Karpas-422 (cell line): ENCODE measurements around the gene INAVA. TPM values are rescaled to one million over a fixed set of nuclear protein-coding genes. Genes with fewer than 3 reads are reported as not detected.

Experiments used
- DNase-seq: peaks from one replicate; pipeline ENCODE4 v3.0.0-alpha.2; 2015
- H2AFZ ChIP-seq: fragments of 200-600 bp; sonication (generic); 2 replicates; pipeline ENCODE4 v1.6.1; 2014; ENCODE audit warnings: antibody characterized with exemption, low read length, mixed read lengths
- H3K27ac ChIP-seq: fragments of 200-600 bp; sonication (generic); 2 replicates; pipeline ENCODE4 v1.5.1; 2014; ENCODE audit warnings: mild to moderate bottlenecking, low read length, moderate library complexity
- H3K27me3 ChIP-seq: fragments of 200-600 bp; sonication (generic); 2 replicates; pipeline ENCODE4 v1.6.1; 2014; ENCODE audit warnings: low read length, mixed read lengths
- H3K36me3 ChIP-seq: fragments of 200-600 bp; sonication (generic); 2 replicates; pipeline ENCODE4 v1.6.1; 2014; ENCODE audit warnings: low read length, mixed read lengths; ENCODE audit not compliant: insufficient read depth
- H3K4me1 ChIP-seq: fragments of 200-600 bp; sonication (generic); 2 replicates; pipeline ENCODE4 v1.6.1; 2014; ENCODE audit warnings: mild to moderate bottlenecking, low read length, mixed read lengths
- H3K4me2 ChIP-seq: fragments of 200-600 bp; sonication (generic); 2 replicates; pipeline ENCODE4 v1.6.1; 2014; ENCODE audit warnings: low read length, low read depth, mild to moderate bottlenecking; ENCODE audit not compliant: poor library complexity, severe bottlenecking
- H3K4me3 ChIP-seq: fragments of 200-600 bp; sonication (generic); 2 replicates; pipeline ENCODE4 v1.5.1; 2014; ENCODE audit warnings: mild to moderate bottlenecking, antibody characterized with exemption, low read length, mixed read lengths
- H3K79me2 ChIP-seq: fragments of 200-600 bp; sonication (generic); 2 replicates; pipeline ENCODE4 v1.6.1; 2014; ENCODE audit warnings: mild to moderate bottlenecking, low read length, mixed read lengths
- H3K9ac ChIP-seq: fragments of 200-600 bp; sonication (generic); 2 replicates; pipeline ENCODE4 v1.6.0; 2014; ENCODE audit warnings: low read length
- H3K9me2 ChIP-seq: fragments of 200-600 bp; sonication (generic), shearing (Covaris generic); replicated peaks from 2 replicates; pipeline ENCODE4 v1.6.0; 2014; ENCODE audit warnings: mild to moderate bottlenecking, low read length, moderate library complexity; ENCODE audit not compliant: insufficient read depth
- H3K9me3 ChIP-seq: fragments of 300-700, 200-600 bp; sonication (generic); 2 replicates; pipeline ENCODE4 v1.6.1; 2014; ENCODE audit warnings: low read length, mixed read lengths
- H4K20me1 ChIP-seq: fragments of 200-600 bp; sonication (generic); 2 replicates; pipeline ENCODE4 v1.6.1; 2014; ENCODE audit warnings: mild to moderate bottlenecking, antibody characterized with exemption, low read length, low read depth; ENCODE audit not compliant: insufficient read depth
- total RNA-seq: library from RNA; depleted of rRNA; stranded (reverse); fragments of >200 nt; shearing (Covaris generic); gene quantifications from 2 replicates; pipeline ENCODE4 v1.2.3, GENCODE V29; 2014; ENCODE audit warnings: low replicate concordance

The INAVA gene
- total RNA-seq, 1 experiment from 2014 or later: not detected

DNA sequence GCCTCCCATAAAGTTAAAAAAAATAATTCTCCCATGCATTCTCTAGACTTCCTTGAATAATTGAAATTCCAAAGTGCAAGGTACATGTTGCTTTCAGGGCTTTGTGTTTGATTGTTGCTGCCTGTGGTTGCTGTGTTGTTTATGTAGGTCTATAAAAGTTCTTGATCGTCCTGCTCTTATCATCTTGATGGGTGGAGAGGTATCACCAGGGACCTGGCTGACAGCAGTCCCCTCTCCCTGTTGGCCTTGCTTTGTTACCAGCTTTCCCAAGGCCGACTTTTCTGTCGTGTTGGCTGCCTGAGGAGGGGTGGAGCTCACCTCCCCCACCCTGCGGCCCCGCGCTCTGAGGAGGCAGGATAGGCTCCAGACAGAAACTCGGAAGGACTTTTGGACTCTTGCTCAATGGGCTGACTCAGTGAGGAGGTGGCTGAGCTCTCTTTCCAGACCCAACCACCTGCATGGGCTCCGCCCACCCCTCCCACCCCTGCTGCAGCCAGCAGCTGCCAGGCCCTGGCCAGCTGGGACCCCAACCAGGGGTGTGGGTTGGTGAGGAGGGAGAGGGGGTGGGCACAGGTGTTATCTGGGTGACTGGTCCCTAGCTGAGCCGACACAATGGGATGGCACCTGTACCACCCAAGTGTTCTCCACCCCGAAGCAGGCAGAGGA is 2.0 kb downstream of the INAVA start:
- Histone ChIP-seq H3K9me3 (no peaks in the 10 kb centered on the region), H4K20me1 (peaks cover 4% of the 10 kb centered on the region; the same call in 1 of the 2 replicates), H3K79me2 (no peaks in the 10 kb centered on the region), H2AFZ (no peak overlapping the region), H3K4me3 (no peak overlapping the region), H3K27ac (no peak overlapping the region), H3K4me2 (no peak overlapping the region), H3K9me2 (no peaks in the 10 kb centered on the region), H3K4me1 (peaks cover 6% of the 10 kb centered on the region), H3K27me3 (no peaks in the 10 kb centered on the region), H3K9ac (no peak overlapping the region), H3K36me3 (no peaks in the 10 kb centered on the region)
- DNase-seq: no peak

DNA sequence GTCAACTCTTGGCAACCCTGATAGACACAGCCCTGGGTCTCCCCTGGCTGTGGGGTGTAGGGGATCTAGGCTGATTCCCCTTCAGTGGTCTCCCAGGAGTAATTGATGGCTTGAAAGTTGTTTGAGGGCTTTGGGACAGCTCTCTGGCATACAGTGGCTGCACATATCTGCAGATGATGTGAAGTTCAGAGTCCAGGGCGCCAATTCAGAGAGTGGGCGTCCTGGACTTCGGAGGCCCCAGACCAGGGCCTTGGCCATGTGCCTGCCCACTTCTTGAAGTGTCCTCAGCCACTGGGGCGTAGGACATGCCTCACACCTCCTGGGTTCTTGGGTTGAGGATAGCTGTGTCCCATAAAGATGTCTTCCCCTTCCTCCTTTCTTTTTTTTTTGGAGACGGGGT is 2.6 kb downstream of the INAVA start:
- no peak overlapping the region for H3K27ac ChIP-seq
- H2AFZ ChIP-seq: no peak overlapping the region
- no peaks in the 10 kb centered on the region for H3K9me2 ChIP-seq
- no peak for DNase-seq
- H3K4me3 ChIP-seq: no peak overlapping the region
- no peaks in the 10 kb centered on the region for H3K36me3 ChIP-seq
- no peaks in the 10 kb centered on the region for H3K27me3 ChIP-seq
- H3K79me2 ChIP-seq: no peaks in the 10 kb centered on the region
- no peak overlapping the region for H3K9ac ChIP-seq
- no peak overlapping the region for H3K4me2 ChIP-seq
- H4K20me1 ChIP-seq: peaks cover 4% of the 10 kb centered on the region; the same call in 1 of the 2 replicates
- peaks cover 6% of the 10 kb centered on the region for H3K4me1 ChIP-seq
- no peaks in the 10 kb centered on the region for H3K9me3 ChIP-seq

DNA sequence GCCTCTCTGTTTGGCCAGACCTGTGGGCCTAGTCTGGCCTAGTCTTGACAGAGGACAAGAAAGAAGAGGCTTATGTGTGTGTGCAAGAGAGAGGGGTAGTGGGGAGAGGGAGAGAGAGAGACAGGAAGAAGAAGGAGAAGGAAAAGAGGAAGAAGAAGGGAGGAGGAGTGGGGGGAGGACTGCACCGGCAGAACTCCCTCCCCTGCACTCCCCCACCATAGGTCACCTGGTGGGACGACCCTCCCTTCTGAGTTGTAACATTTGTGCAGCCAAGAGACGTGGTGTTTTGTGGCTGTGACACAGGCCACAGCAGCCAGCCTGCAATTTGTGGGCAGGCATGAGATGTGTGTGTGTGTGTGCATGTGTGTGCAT is 4.3 kb downstream of the INAVA start:
- Histone ChIP-seq H3K9ac (no peak overlapping the region), H3K27me3 (no peaks in the 10 kb centered on the region), H3K9me3 (no peaks in the 10 kb centered on the region), H3K4me1 (peaks cover 6% of the 10 kb centered on the region), H3K4me2 (no peak overlapping the region), H3K79me2 (no peaks in the 10 kb centered on the region), H3K9me2 (no peaks in the 10 kb centered on the region), H3K27ac (no peak overlapping the region), H3K4me3 (no peak overlapping the region), H4K20me1 (peaks cover 4% of the 10 kb centered on the region; the same call in 1 of the 2 replicates), H3K36me3 (no peaks in the 10 kb centered on the region), H2AFZ (no peak overlapping the region)
- DNase-seq: no peak

DNA sequence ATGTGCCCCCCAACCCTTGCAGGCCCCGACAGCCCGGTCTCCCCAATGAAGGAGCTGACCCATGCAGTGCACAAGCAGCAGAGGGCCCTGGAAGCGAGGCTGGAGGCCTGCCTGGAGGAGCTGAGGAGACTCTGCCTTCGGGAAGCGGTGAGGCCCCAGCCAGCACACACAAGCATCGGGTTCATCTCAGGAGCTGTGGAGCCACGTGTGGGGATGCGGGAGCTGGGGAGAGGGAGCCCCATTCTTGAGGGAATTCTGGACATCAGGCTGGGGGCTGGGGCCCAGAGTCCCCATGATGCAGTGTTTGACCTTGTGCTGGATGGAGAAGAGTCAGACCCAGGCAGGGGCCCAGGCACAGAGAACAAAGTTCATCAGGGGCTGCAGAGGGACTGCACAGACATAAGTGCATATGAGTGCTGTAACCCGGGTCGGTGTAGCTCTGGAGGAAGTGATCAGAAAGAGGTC is 4.8 kb downstream of the INAVA start:
- no peaks in the 10 kb centered on the region for H3K9me3 ChIP-seq
- peaks cover 4% of the 10 kb centered on the region; the same call in 1 of the 2 replicates for H4K20me1 ChIP-seq
- no peak for DNase-seq
- no peaks in the 10 kb centered on the region for H3K27me3 ChIP-seq
- H3K4me1 ChIP-seq: peaks cover 6% of the 10 kb centered on the region
- no peaks in the 10 kb centered on the region for H3K9me2 ChIP-seq
- no peaks in the 10 kb centered on the region for H3K36me3 ChIP-seq
- H2AFZ ChIP-seq: no peak overlapping the region
- no peak overlapping the region for H3K4me3 ChIP-seq
- H3K9ac ChIP-seq: no peak overlapping the region
- H3K4me2 ChIP-seq: no peak overlapping the region
- no peaks in the 10 kb centered on the region for H3K79me2 ChIP-seq
- H3K27ac ChIP-seq: no peak overlapping the region

DNA sequence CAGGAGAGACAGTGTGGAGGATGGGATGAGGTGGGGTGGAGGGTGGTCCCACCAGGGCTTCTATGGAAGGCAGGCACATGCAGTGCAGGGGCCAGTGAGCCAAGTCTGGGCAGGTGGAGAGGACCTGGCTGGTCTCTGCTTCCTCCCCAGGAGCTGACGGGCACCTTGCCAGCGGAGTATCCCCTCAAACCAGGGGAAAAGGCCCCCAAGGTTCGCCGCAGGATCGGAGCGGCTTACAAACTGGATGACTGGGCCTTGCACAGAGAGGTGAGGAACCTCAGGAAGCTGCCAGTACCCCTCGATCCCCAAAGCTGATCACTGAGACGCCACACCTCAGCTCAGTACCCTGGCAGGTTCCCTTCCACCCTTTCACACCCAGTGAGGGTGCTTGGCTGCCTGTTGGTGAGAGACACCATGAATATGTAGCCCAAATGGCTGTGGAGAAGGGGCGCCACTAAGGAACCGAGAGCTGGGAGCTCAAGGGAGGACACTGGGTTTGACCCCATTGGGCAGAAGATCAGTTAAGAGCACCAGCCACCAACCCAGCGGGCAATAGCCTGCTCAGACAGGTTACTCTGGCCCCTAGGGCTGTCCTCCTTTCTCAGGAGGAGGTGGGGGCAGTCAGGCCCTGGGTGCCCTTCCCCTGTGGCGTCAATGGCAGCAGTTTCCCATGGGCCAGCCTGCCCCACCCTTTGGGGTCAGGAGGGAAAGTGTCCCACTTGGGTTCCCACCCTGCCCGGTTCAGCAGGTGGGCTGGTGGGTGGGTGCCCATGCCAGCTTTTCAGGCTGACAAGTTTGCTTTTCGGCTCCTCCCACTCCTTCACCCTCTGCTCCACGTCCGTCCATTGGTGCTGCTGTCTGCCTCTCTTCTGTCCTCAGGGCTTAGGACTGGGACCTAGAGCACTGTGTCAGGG is 5.5 kb downstream of the INAVA start:
- no peak for DNase-seq
- Histone ChIP-seq H3K9ac (no peak overlapping the region), H3K4me3 (no peak overlapping the region), H3K79me2 (no peaks in the 10 kb centered on the region), H3K36me3 (no peaks in the 10 kb centered on the region), H3K4me2 (no peak overlapping the region), H3K27ac (no peak overlapping the region), H3K9me3 (no peaks in the 10 kb centered on the region), H4K20me1 (no peaks in the 10 kb centered on the region; the same call in 1 of the 2 replicates), H3K4me1 (peaks cover 6% of the 10 kb centered on the region), H3K9me2 (no peaks in the 10 kb centered on the region), H3K27me3 (no peaks in the 10 kb centered on the region), H2AFZ (no peak overlapping the region)

DNA sequence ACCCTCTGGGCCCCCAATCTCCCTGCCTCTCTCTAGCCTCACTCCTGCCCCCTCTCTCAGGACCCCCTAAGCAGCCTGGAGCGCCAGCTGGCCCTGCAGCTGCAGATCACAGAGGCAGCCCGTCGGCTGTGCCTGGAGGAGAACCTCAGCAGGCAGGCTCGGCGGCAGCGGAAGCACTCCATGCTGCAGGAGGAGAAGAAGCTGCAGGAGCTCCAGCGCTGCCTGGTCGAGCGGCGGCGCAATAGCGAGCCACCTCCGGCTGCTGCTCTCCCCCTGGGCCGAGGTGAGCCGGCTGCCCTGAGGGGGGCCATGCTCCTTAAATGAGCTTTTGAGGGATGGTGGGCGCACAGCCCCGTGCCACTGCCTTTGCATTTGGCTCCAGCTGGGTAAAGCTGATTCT is 6.2 kb downstream of the INAVA start:
- Histone ChIP-seq H3K9me3 (no peaks in the 10 kb centered on the region), H3K79me2 (no peaks in the 10 kb centered on the region), H3K9ac (no peak overlapping the region), H3K27me3 (no peaks in the 10 kb centered on the region), H4K20me1 (no peaks in the 10 kb centered on the region), H3K4me3 (no peak overlapping the region), H3K4me1 (peaks cover 2% of the 10 kb centered on the region), H3K9me2 (no peaks in the 10 kb centered on the region), H3K4me2 (no peak overlapping the region), H3K27ac (no peak overlapping the region), H3K36me3 (no peaks in the 10 kb centered on the region), H2AFZ (no peak overlapping the region)
- DNase-seq: no peak

DNA sequence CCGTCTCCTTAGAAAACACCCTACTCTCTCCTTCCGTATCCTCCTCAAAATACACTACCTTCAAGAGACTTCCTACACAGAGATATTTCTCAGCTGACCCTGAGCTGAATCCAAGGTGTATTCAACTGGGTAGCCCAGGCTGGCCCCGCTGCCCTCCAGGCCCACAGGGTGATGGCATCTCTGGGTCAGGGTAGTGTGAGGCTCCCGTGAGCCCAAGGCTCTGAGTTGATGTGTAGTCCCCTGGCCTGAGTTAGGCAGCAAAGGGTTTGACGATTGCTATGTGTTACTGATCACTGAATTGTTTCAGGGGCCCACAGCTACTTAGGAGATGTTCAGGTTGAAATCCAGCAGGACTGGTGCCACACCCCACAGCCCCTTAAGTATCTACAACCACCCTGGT is 6.7 kb downstream of the INAVA start:
- no peak for DNase-seq
- Histone ChIP-seq H3K27ac (no peak overlapping the region), H3K4me3 (no peak overlapping the region), H3K9me3 (no peaks in the 10 kb centered on the region), H3K9ac (no peak overlapping the region), H4K20me1 (no peaks in the 10 kb centered on the region), H3K36me3 (no peaks in the 10 kb centered on the region), H3K27me3 (no peaks in the 10 kb centered on the region), H2AFZ (no peak overlapping the region), H3K4me2 (no peak overlapping the region), H3K9me2 (no peaks in the 10 kb centered on the region), H3K79me2 (no peaks in the 10 kb centered on the region), H3K4me1 (no peaks in the 10 kb centered on the region)

DNA sequence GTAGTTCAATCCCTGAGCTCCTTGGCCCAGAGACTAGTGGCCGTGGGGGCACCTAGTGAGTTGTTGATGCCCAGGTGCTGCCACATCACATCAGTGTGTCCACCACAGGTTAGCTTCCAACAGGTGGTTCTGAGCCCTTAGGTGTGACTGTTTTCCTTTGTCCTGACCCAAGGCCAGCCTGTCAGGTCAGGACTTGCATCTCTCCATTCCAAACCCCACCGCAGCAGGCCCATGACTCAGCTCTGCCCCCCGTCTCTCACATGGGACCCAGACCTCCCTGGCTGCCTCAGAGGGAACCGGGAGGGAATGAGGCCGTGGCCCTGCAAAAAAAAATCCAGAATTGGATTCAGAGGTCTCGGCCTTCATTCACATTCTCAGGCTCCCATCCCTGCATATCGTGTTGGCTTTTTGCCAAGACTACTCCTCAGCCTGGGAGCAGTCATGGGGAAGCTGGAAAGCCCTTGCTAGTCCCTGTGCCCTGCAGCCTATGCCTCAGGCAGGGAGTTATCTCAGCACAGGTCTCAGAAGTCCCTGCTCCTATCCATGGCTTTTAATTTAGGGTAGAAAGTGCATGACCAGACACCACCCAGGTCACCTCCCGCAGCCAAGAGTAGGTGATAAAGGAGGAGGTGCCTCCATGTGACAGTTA is 7.2 kb downstream of the INAVA start:
- Histone ChIP-seq H3K79me2 (no peaks in the 10 kb centered on the region), H4K20me1 (no peaks in the 10 kb centered on the region), H3K9me3 (no peaks in the 10 kb centered on the region), H3K36me3 (no peaks in the 10 kb centered on the region), H3K4me3 (no peak overlapping the region), H3K27ac (no peak overlapping the region), H3K9ac (no peak overlapping the region), H3K4me2 (no peak overlapping the region), H3K27me3 (no peaks in the 10 kb centered on the region), H3K4me1 (no peaks in the 10 kb centered on the region), H2AFZ (no peak overlapping the region), H3K9me2 (no peaks in the 10 kb centered on the region)
- no peak for DNase-seq
